UCSD-AML1 (cell line): ENCODE results near the gene AKAP13.
"Not testable (repeated sequence)": the region's sequence is repeated elsewhere in the genome, so short reads cannot be mapped to it uniquely, and the experiment has no call there.

ENCODE experiments used
- DNase-seq: peaks from one replicate; lab custom pipeline; 2025; ENCODE audit not compliant: unreplicated experiment; lab: John Stamatoyannopoulos, UW

AKAP13 gene

GRCh38 chr15:85430406-85431204 lies 50.2 kb downstream of the AKAP13 start:
- no peak for DNase-seq

GRCh38 chr15:85439996-85440395 lies 59.6 kb downstream of the AKAP13 start:
- DNase-seq = no peak

DNA sequence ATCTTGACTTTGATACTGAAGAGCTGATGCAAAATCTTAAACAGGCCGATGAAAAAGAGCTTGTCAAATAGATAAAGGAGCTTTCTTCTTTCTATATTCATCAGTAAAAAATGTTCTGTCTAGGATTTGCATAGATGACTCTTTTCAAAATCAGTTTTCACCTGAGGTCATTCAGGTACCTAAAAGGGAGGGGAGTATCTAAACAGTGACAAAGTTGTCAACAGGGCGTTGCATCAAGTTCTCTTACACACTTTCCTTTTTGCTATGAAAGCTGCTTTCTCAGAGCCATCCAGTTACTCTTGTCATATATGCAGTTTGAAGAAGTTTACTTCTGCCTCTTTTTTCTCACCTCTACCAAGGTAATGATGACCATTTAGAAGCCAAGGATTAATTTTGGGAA lies 60.0 kb downstream of the AKAP13 start:
- DNase-seq = no peak

GRCh38 chr15:85441854-85442253 lies 61.5 kb downstream of the AKAP13 start:
- not testable (repeated sequence) for DNase-seq

DNA sequence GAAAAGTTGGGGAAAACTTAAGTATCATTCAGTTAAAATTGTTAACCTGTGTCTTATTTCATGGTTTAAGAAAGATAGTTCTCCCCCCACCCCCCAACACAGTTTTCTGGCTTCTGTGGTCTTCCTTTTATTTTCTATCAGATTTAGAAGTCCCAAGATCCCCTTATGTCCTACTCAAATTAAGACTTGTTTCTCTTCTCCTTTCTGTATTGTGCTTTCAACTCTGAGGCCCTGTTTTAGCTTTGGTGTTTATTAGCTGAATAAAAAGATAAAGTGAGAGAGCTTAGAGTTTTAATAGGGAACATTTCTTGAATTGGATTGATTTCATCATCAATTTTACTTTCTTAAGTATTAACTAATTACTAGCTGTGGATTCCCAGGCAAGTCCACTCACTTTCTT lies 62.6 kb downstream of the AKAP13 start:
- DNase-seq = no peak

GRCh38 chr15:85443593-85444087 lies 63.2 kb downstream of the AKAP13 start:
- no peak for DNase-seq

GRCh38 chr15:85444122-85444745 lies 63.8 kb downstream of the AKAP13 start:
- DNase-seq = no peak

DNA sequence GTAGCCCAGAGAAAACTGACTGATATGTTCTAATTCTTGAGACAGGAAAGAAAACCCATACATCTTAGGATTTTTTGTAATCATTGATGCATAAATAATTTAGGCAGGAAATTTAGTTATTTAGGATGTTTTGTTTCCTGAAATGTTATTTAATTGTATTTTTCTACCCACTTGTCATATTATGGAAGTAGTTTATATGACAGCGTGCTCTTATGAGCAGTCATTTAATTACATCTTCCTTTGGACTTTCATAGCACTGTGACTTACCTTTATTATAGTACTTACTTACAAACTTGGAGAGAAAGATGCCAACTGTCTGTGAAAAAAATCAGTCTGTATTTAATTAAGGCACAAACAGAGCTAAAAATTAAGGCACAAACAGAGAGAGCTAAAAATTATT lies 65.0 kb downstream of the AKAP13 start:
- no peak for DNase-seq

GRCh38 chr15:85451099-85451700 lies 70.8 kb downstream of the AKAP13 start:
- no peak for DNase-seq

- no peak for DNase-seq
Observed at GRCh38 chr15:85452436-85452835, 72.0 kb downstream of the AKAP13 start.

DNA sequence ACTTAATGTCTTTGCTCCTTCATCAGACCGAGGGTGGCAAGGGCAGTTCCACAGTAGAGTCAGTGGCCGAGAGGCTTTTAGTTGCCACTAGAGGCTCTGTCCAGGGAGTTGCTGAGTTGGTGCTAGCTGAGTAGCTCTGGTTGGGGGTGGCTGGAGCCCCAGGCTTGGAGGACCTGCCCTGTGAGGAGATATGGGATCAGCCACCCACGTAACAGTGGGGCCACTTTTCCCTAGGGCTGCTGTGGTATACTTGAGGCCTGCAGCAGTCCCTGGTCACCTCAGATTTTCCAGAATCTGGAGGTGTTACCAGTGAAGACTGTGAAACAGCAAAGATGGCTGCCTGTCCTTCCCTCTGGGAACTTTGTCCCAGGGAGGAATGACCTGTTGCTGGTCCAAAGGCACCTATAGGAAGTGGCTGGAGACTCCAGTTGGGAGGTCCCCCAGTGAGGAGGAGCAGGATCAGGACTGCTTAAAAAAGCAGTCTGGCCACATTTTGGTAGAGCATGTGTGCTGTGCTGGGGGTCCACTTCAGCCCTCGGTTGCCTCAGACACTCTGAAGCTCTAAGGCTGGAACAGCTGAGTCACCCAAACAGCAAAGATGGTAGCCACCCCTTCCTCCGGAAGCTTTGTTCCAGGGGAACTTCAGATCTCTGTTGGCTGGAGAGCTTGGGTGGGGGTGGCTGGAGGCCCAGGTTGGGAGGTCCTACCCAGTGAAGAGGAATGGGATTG lies 72.9 kb downstream of the AKAP13 start:
- no peak for DNase-seq

- no peak for DNase-seq
Observed at GRCh38 chr15:85454403-85454802, 74.0 kb downstream of the AKAP13 start.

DNA sequence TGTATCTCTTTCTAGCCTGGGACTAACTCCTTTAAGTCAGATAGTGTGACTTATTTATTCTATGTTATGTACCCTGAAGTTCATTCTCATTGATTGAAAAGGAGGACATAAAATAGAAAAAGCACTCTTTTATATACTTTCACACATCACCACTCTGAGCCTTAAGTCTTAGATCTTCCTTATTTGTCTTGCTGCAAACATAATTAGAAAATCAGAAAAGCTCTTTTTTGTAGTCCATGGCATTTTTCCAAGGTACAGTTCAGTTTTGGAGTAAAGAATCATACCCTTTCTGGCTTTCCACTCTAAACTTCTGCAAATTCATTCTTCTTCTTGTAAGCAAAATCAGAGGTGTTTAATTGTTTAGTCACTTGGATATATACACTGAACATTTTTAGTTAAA lies 75.5 kb downstream of the AKAP13 start:
- no peak for DNase-seq

DNA sequence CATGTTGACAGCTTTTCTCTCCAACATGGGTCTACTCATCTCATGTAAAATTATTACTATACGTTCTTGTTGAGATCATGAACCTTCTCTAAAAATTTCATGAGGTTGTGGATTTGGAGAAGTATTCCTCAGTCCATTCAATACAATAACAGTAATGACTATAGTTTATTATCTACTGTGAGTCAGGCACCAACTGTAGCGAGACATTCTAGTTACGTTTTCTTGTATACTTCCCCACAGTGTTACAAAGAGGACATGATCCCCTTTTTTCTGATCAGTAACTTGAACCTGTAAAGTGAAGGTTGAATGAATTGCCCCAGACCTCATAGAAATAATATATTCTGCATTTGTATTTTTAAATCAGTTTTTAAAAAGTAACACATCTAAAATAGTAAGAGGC lies 76.4 kb downstream of the AKAP13 start:
- DNase-seq = no peak

GRCh38 chr15:85457392-85457968 lies 77.1 kb downstream of the AKAP13 start:
- DNase-seq = no peak

GRCh38 chr15:85458764-85459163 lies 78.4 kb downstream of the AKAP13 start:
- DNase-seq = no peak

- DNase-seq = no peak
Observed at GRCh38 chr15:85462029-85462428, 81.6 kb downstream of the AKAP13 start.

DNA sequence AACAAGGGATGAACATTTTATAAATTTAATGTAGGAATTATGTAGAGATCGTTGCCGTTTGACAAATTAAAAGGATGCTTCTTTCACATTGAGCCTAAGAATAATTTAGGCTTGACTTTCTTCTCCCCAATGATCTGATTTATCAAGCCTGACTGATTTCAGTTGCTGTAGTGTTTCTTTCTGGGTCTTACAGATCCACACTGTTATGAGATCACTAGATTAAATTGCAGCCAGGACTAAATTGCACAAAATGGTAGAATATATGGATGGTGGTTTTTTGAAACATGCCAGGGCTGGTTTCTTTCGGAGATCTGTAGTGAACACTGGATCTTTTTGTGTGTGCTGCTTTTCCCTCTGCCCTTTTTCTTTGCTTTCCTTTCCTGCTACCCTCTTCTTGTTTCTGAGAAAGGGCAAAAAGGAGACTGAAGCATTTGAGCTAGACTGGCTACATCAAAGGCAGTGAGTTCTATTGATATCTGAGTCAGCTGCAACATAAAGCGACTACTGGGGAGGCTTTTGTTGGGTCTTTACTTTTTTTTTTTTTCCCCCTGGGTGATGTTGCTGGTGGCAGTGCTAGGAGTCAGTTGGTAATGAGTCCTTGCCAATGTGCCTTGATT lies 83.0 kb downstream of the AKAP13 start:
- no peak for DNase-seq

DNA sequence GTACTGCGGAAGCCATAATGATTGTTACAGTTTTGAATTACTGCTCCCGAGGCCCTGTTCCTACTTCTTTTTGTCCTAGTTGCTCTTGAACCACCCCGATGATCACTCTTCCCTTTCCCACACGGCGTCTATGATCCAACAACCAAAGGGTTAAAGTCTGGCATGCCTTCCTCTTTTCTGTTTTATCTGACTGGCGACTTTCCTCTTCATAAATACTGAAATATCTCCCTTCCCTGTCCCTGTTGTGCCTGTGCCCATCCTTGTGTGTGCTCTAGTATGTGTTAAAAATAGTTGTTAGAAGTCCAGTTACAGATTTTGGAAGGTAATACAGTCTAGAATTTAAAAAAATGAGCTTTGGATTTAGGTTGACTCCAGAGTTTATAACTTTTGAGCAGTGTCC lies 83.6 kb downstream of the AKAP13 start:
- no peak for DNase-seq

DNA sequence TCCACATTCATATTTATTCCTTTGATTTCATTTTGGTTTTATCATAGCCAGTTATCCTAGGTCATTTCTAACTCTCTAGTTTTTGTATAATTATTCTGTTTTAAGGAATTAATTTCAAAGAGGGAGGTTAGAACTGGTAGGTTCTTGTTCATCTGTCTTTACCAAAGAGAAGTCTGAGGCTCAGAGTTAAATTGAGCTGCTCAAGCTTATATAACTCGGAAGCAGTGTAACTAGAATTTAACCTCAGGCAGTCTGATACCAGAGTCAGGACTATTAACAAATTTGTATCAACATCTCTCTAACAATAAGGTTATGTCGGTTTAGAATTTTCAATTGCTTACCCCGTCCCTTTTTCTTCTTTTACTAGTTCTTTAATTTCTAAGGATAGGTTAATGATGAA lies 84.1 kb downstream of the AKAP13 start:
- DNase-seq = no peak
